T-helper 2 cell treated with Interferon-gamma antibody and Interleukin-4, amounts not matched to agents 100 ng/mL and 5 ng/mL, for 36 hours (primary cell): ENCODE measurements around the gene PADI3. TPM values are rescaled to one million over a fixed set of nuclear protein-coding genes. Genes with fewer than 3 reads are reported as not detected.

Source experiments
- intact Hi-C: fragments of 100-400 bp; cut with micrococcal nuclease; formaldehyde crosslinking; loops from one replicate; pipeline ENCODE4 v1.15.1; 2023
- total RNA-seq: library from RNA; stranded (reverse); gene quantifications from 2 replicates; pipeline ENCODE4 v1.2.3, GENCODE V29; 2022

PADI3 gene
- total RNA-seq, 1 donor from 2014 or later = not detected

GRCh38 chr1:17329610-17330009 is 80.7 kb downstream of the PADI3 start:
- intact Hi-C loops = no loop called here

- intact Hi-C loops = no loop called here
Measured at GRCh38 chr1:17330856-17331255, 82.0 kb downstream of the PADI3 start.

- intact Hi-C loops = no loop called here
Measured at GRCh38 chr1:17333081-17333480, 84.2 kb downstream of the PADI3 start.

Other genes starting within 250 kb of the PADI3 start
- gene ATP13A2, start 237.2 kb upstream of the PADI3 start, total RNA-seq = 48.7 and 49.4 TPM in 2 replicates
- gene SDHB, start 195.1 kb upstream of the PADI3 start, total RNA-seq = 75.4 and 81.0 TPM in 2 replicates
- gene PADI2, start 129.6 kb upstream of the PADI3 start, total RNA-seq = 0.11 and 0.14 TPM in 2 replicates
- gene PADI1, start 44.0 kb upstream of the PADI3 start, total RNA-seq = not detected in 2 replicates
- 0.25 TPM in 1 of 2 replicates, not detected in the other for gene PADI4, start 59.1 kb downstream of the PADI3 start, total RNA-seq
- not detected in 2 replicates for gene PADI6, start 123.1 kb downstream of the PADI3 start, total RNA-seq
- 140 and 142 TPM in 2 replicates for gene RCC2, start 190.6 kb downstream of the PADI3 start, total RNA-seq